Left hindlimb (tissue), 1 donor: ENCODE measurements around the gene RAB3C.
A peak's percentile ranks its signal among the peaks of the same experiment; 100 is the strongest.

Experiments used
- DNase-seq: peaks from one replicate; pipeline ENCODE4 v3.0.0-alpha.2; 2018

Gene RAB3C

GRCh38 chr5:58891086-58891970 is 308.5 kb downstream of the RAB3C start:
- DNase-seq, result peak; percentile 70

GRCh38 chr5:58891971-58892343 is 309.1 kb downstream of the RAB3C start:
- DNase-seq, result no peak

- DNase-seq, result no peak
Observed at GRCh38 chr5:58893551-58893950, 310.7 kb downstream of the RAB3C start.

GRCh38 chr5:58898006-58898405 is 315.1 kb downstream of the RAB3C start:
- no peak for DNase-seq

- DNase-seq, result no peak
Observed at GRCh38 chr5:58898538-58898937, 315.7 kb downstream of the RAB3C start.

- peak; percentile 38 for DNase-seq
Observed at GRCh38 chr5:58901271-58901670, 318.4 kb downstream of the RAB3C start.

- DNase-seq, result no peak
Observed at GRCh38 chr5:58902305-58902704, 319.4 kb downstream of the RAB3C start.

- no peak for DNase-seq
Observed at GRCh38 chr5:58902765-58903164, 319.9 kb downstream of the RAB3C start.

- no peak for DNase-seq
Observed at GRCh38 chr5:58904737-58905136, 321.9 kb downstream of the RAB3C start.

- no peak for DNase-seq
Observed at GRCh38 chr5:58905944-58906343, 323.1 kb downstream of the RAB3C start.
